HG03039 (cell line): Measurements from ENCODE around the gene CDH9.

Source experiments
- ATAC-seq: cut with Tn5 transposase; IDR thresholded peaks from one replicate; pipeline ENCODE4 v1.9.1; 2021; ENCODE audit warnings: mild to moderate bottlenecking, moderate library complexity; ENCODE audit not compliant: unreplicated experiment

The CDH9 gene

GRCh38 chr5:26843677-26844076 is 194.7 kb downstream of the CDH9 start:
- ATAC-seq: no peak

GRCh38 chr5:26833596-26833995 is 204.8 kb downstream of the CDH9 start:
- ATAC-seq: no peak
